ENCODE data around the gene SH3GLB1. TPM values are rescaled to one million over a fixed set of nuclear protein-coding genes. Genes with fewer than 3 reads are reported as not detected.

The SH3GLB1 gene
- total and polyA plus RNA-seq, 10 of the 15 experiments (the other 5 are each of a cell fraction or from before 2014, with no cell fraction given), result 18.0 to 59.0 (median 36.5) TPM

DNA sequence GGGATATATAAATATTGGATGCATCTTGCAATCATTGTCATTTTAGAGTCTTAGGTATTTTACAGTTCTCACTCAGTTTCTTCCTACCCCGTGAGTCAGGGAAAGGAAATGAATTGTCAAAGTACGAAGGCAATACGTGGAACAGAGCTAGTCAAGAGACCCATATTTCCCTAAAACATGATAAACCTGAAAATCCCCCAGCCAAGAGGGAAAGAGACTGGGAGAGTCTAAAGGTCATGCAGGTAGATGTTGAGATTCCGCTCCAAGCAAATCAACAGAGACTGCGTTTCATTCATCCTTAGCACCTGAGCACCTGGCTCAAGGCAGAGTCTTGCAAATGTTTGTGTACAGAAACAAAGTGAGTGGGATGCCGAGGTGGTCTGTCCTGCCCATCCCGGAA, 58.0 kb downstream of the SH3GLB1 start:
- RAD21 ChIA-PET (ENCODE audit: unreplicated experiment), result no interaction called here
- no peak for DNase-seq (ENCODE audit: low read depth, low spot score)
- no TSS peak for BruUV-seq (replicated peaks)
- POLR2A ChIA-PET, result no interaction called here
- no peak overlapping the region for H2AFZ ChIP-seq (ENCODE audit: control insufficient read depth, low read depth, low read length)
- no peaks in the 10 kb centered on the region for H3K4me1 ChIP-seq (ENCODE audit: control insufficient read depth, insufficient read depth, low read length)
- no peak for TF ChIP-seq PAX5 (IDR thresholded peaks at IDR 0.05; ENCODE audit: borderline replicate concordance, low read depth, low read length)
- TF ChIP-seq ESRRA (IDR thresholded peaks at IDR 0.05; ENCODE audit: low read length), result no peak
- H3K27ac ChIP-seq (ENCODE audit: control insufficient read depth, insufficient read depth), result no peak overlapping the region
- in situ Hi-C loops (cut with MboI) (no loop called here), intact Hi-C loops (cut with micrococcal nuclease; ENCODE audit: unreplicated experiment) (no loop called here)
- H3K9ac ChIP-seq (ENCODE audit: control insufficient read depth, insufficient read depth, low read length), result no peak overlapping the region
- no peaks in the 10 kb centered on the region; a peak in 1 of 4 replicates for H3K27me3 ChIP-seq (replicated peaks in 1 of 2; ENCODE audit: control insufficient read depth in 2 of 2, insufficient read depth in 2 of 2, low read length in 1 of 2)
- no peaks in the 10 kb centered on the region for H3K79me2 ChIP-seq (ENCODE audit: control insufficient read depth, insufficient read depth, low read length)
- no peaks in the 10 kb centered on the region for H3K9me3 ChIP-seq (replicated peaks; ENCODE audit: control insufficient read depth, insufficient read depth, low read length)
- CTCF ChIA-PET, result interaction anchor here (0.8 kb wide), 1 partner anchor 10 kb away, joined by 3 read pairs; no protein-coding TSS in a partner anchor
- SMC1A ChIA-PET (ENCODE audit: uncharacterized antibody, unreplicated experiment), result no interaction called here
- no peaks in the 10 kb centered on the region for H3K36me3 ChIP-seq (ENCODE audit: control insufficient read depth in 2 of 2, insufficient read depth in 2 of 2, low read length in 1 of 2)
- FAIRE-seq, result no peak
- WGBS (ENCODE audit: insufficient coverage, insufficient replicate concordance, low lambda C conversion rate, missing lambda C conversion rate), result 72% methylated on average over 7 of the region's 7 CpGs
- no peak overlapping the region for H3K4me2 ChIP-seq (ENCODE audit: control insufficient read depth, insufficient read depth)
- H3K4me3 ChIP-seq, result no peak overlapping the region
- ATAC-seq, result no peak
- no peaks in the 10 kb centered on the region for H4K20me1 ChIP-seq (ENCODE audit: control insufficient read depth, insufficient read depth)

DNA sequence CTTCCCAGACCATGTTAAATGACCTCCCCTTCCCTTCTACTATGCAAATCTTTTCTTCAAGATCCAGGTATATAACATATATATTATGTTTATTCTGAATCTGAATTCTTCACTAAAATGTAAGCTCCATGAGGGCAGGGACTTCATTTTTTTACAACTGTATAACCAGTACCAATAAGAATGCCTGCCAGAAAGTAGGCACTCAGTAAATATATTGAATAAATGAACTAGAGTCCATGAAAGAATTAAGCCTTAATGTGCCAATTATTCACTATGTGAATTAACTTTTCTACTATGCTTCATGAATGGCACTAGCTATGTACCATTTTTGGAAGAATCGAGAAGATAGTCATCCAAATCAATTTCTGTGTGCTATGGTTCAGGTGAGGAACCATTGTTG, 60.1 kb downstream of the SH3GLB1 start:
- Histone ChIP-seq H3K79me2 (ENCODE audit: control insufficient read depth, insufficient read depth, low read length) (no peaks in the 10 kb centered on the region), H3K27ac (ENCODE audit: control insufficient read depth, insufficient read depth) (no peak overlapping the region), H3K27me3 (replicated peaks in 1 of 2; ENCODE audit: control insufficient read depth in 2 of 2, insufficient read depth in 2 of 2, low read length in 1 of 2) (no peaks in the 10 kb centered on the region; a peak in 1 of 4 replicates), H3K4me2 (ENCODE audit: control insufficient read depth, insufficient read depth) (no peak overlapping the region), H2AFZ (ENCODE audit: control insufficient read depth, low read depth, low read length) (no peak overlapping the region), H4K20me1 (ENCODE audit: control insufficient read depth, insufficient read depth) (no peaks in the 10 kb centered on the region), H3K4me1 (ENCODE audit: control insufficient read depth, insufficient read depth, low read length) (no peaks in the 10 kb centered on the region), H3K9me3 (replicated peaks; ENCODE audit: control insufficient read depth, insufficient read depth, low read length) (no peaks in the 10 kb centered on the region), H3K4me3 (no peak overlapping the region), H3K36me3 (ENCODE audit: control insufficient read depth in 2 of 2, insufficient read depth in 2 of 2, low read length in 1 of 2) (no peaks in the 10 kb centered on the region), H3K9ac (ENCODE audit: control insufficient read depth, insufficient read depth, low read length) (no peak overlapping the region)
- no TSS peak for BruUV-seq (replicated peaks)
- WGBS (ENCODE audit: insufficient coverage, insufficient replicate concordance, low lambda C conversion rate, missing lambda C conversion rate), result 0% methylated on average over 1 of the region's 1 CpG
- ChIA-PET CTCF (no interaction called here), RAD21 (ENCODE audit: unreplicated experiment) (no interaction called here), SMC1A (ENCODE audit: uncharacterized antibody, unreplicated experiment) (interaction anchor here (1.0 kb wide), 1 partner anchor 20 kb away, joined by 3 read pairs; no protein-coding TSS in a partner anchor), POLR2A (no interaction called here)
- DNase-seq (ENCODE audit: low read depth, low spot score), result no peak
- TF ChIP-seq ASH2L (IDR thresholded peaks at IDR 0.05; ENCODE audit: borderline replicate concordance, low read depth) (no peak), ATF7 (IDR thresholded peaks at IDR 0.05; ENCODE audit: low read depth) (no peak), SUPT20H (IDR thresholded peaks at IDR 0.05; ENCODE audit: borderline replicate concordance, control insufficient read depth, low read depth, low read length) (no peak), BMI1 (IDR thresholded peaks at IDR 0.05; ENCODE audit: borderline replicate concordance) (no peak), STAT1 (conservative IDR thresholded peaks at IDR 0.05) (no peak), NR2C1 (IDR thresholded peaks at IDR 0.05) (no peak), MTA2 (IDR thresholded peaks at IDR 0.05; ENCODE audit: low read depth) (no peak)
- TF ChIP-seq, protein P1, sequence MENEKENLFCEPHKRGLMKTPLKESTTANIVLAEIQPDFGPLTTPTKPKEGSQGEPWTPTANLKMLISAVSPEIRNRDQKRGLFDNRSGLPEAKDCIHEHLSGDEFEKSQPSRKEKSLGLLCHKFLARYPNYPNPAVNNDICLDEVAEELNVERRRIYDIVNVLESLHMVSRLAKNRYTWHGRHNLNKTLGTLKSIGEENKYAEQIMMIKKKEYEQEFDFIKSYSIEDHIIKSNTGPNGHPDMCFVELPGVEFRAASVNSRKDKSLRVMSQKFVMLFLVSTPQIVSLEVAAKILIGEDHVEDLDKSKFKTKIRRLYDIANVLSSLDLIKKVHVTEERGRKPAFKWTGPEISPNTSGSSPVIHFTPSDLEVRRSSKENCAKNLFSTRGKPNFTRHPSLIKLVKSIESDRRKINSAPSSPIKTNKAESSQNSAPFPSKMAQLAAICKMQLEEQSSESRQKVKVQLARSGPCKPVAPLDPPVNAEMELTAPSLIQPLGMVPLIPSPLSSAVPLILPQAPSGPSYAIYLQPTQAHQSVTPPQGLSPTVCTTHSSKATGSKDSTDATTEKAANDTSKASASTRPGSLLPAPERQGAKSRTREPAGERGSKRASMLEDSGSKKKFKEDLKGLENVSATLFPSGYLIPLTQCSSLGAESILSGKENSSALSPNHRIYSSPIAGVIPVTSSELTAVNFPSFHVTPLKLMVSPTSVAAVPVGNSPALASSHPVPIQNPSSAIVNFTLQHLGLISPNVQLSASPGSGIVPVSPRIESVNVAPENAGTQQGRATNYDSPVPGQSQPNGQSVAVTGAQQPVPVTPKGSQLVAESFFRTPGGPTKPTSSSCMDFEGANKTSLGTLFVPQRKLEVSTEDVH (IDR thresholded peaks at IDR 0.05; ENCODE audit: low read depth, partially characterized antibody), result no peak
- intact Hi-C loops (cut with micrococcal nuclease; ENCODE audit: unreplicated experiment), result no loop called here
- FAIRE-seq, result no peak
- no peak for ATAC-seq
- in situ Hi-C loops (cut with MboI), result no loop called here
